Duodenal mucosa (tissue), 2 donors: ENCODE data around the gene RHOBTB3.
A peak's percentile ranks its signal among the peaks of the same experiment; 100 is the strongest.

Experiments
- H3K27ac ChIP-seq: one replicate; pipeline ENCODE4 v1.7.0; 2013; ENCODE audit warnings: low read depth, low read length
- H3K27me3 ChIP-seq, 2 donors: one replicate each; pipeline ENCODE4 v1.7.0; 2013; ENCODE audit warnings: low read length in 2 of 2, control low read depth in 1 of 2; ENCODE audit not compliant: insufficient read depth in 2 of 2, control insufficient read depth in 1 of 2
- H3K36me3 ChIP-seq, 2 donors: one replicate each; pipeline ENCODE4 v1.7.0; 2013; ENCODE audit warnings: low read length in 2 of 2, control low read depth in 1 of 2; ENCODE audit not compliant: insufficient read depth in 2 of 2, control insufficient read depth in 1 of 2
- H3K4me1 ChIP-seq, 2 donors: one replicate each; pipeline ENCODE4 v1.7.0; 2013; ENCODE audit warnings: low read length in 2 of 2, control low read depth in 1 of 2; ENCODE audit not compliant: insufficient read depth in 2 of 2, control insufficient read depth in 1 of 2
- H3K4me3 ChIP-seq, 2 donors: one replicate each; pipeline ENCODE4 v1.7.0; 2013; ENCODE audit warnings: low read length in 2 of 2, low read depth in 1 of 2
- H3K9ac ChIP-seq, 2 donors: one replicate each; pipeline ENCODE4 v1.7.0; 2013; ENCODE audit warnings: low read length in 2 of 2, low read depth in 1 of 2
- H3K9me3 ChIP-seq, 2 donors: one replicate each; pipeline ENCODE4 v1.7.0; 2013; ENCODE audit warnings: low read length in 2 of 2, control low read depth in 1 of 2; ENCODE audit not compliant: control insufficient read depth in 1 of 2

Gene RHOBTB3

GRCh38 chr5:95725937-95726810, 5.0 kb upstream of the RHOBTB3 start:
- H3K27ac ChIP-seq: no peak overlapping the region
- H3K9me3 ChIP-seq: no peaks in the 10 kb centered on the region
- H3K36me3 ChIP-seq: no peaks in the 10 kb centered on the region
- peaks cover 19 to 39% of the 10 kb centered on the region in 2 donors for H3K4me1 ChIP-seq
- H3K27me3 ChIP-seq: no peaks in the 10 kb centered on the region
- H3K4me3 ChIP-seq: no peak overlapping the region
- H3K9ac ChIP-seq: no peak overlapping the region

GRCh38 chr5:95726811-95727763, 4.0 kb upstream of the RHOBTB3 start:
- Histone ChIP-seq H3K9me3 (no peaks in the 10 kb centered on the region), H3K27me3 (no peaks in the 10 kb centered on the region), H3K27ac (no peak overlapping the region), H3K36me3 (no peaks in the 10 kb centered on the region), H3K4me3 (no peak overlapping the region), H3K9ac (no peak overlapping the region), H3K4me1 (peaks cover 19 to 39% of the 10 kb centered on the region in 2 donors)

- Histone ChIP-seq H3K4me3 (no peak overlapping the region), H3K27me3 (no peaks in the 10 kb centered on the region), H3K4me1 (peaks cover 19 to 39% of the 10 kb centered on the region in 2 donors), H3K36me3 (no peaks in the 10 kb centered on the region), H3K9me3 (no peaks in the 10 kb centered on the region), H3K9ac (no peak overlapping the region), H3K27ac (no peak overlapping the region)
Measured at GRCh38 chr5:95727764-95728191, 3.4 kb upstream of the RHOBTB3 start.

- Histone ChIP-seq H3K27ac (no peak overlapping the region), H3K27me3 (no peaks in the 10 kb centered on the region)
Measured at GRCh38 chr5:95728494-95729114, 2.5 kb upstream of the RHOBTB3 start.

GRCh38 chr5:95729115-95730010, 1.8 kb upstream of the RHOBTB3 start:
- H3K4me3 ChIP-seq: no peak overlapping the region
- peaks cover 34 to 46% of the 10 kb centered on the region in 2 donors for H3K4me1 ChIP-seq
- no peaks in the 10 kb centered on the region for H3K36me3 ChIP-seq
- H3K27me3 ChIP-seq: no peaks in the 10 kb centered on the region
- no peaks in the 10 kb centered on the region for H3K9me3 ChIP-seq
- H3K9ac ChIP-seq: no peak overlapping the region
- no peak overlapping the region for H3K27ac ChIP-seq

More at GRCh38 chr5:95728494-95729114, 2.5 kb upstream of the RHOBTB3 start:
- Histone ChIP-seq H3K36me3 (no peaks in the 10 kb centered on the region), H3K4me3 (no peak overlapping the region), H3K9me3 (no peaks in the 10 kb centered on the region), H3K4me1 (peaks cover 28 to 40% of the 10 kb centered on the region in 2 donors), H3K9ac (no peak overlapping the region)

GRCh38 chr5:95730011-95730700, 980 bp upstream of the RHOBTB3 start:
- Histone ChIP-seq H3K36me3 (no peaks in the 10 kb centered on the region), H3K27ac (peak overlapping the region; percentile 26), H3K9me3 (no peaks in the 10 kb centered on the region), H3K27me3 (no peaks in the 10 kb centered on the region), H3K4me3 (peak overlapping the region; percentile 79 to 95), H3K9ac (peak overlapping the region; percentile 67 to 88), H3K4me1 (peaks cover 42 to 54% of the 10 kb centered on the region in 2 donors)

- Histone ChIP-seq H3K4me1 (peaks cover 51 to 60% of the 10 kb centered on the region in 2 donors), H3K9ac (peak overlapping the region; percentile 67 to 88), H3K27me3 (no peaks in the 10 kb centered on the region), H3K9me3 (no peaks in the 10 kb centered on the region), H3K36me3 (no peaks in the 10 kb centered on the region), H3K4me3 (peak overlapping the region; percentile 79 to 95), H3K27ac (peak overlapping the region; percentile 82)
Measured at GRCh38 chr5:95731571-95732554, 727 bp downstream of the RHOBTB3 start.

- H3K4me3 ChIP-seq: peak overlapping the region; percentile 79 to 95
- H3K27me3 ChIP-seq: no peaks in the 10 kb centered on the region
- no peak overlapping the region for H3K27ac ChIP-seq
- H3K9me3 ChIP-seq: no peaks in the 10 kb centered on the region
- no peaks in the 10 kb centered on the region for H3K36me3 ChIP-seq
- peak overlapping the region; percentile 22 to 88 for H3K9ac ChIP-seq
- peaks cover 45 to 57% of the 10 kb centered on the region in 2 donors for H3K4me1 ChIP-seq
Measured at GRCh38 chr5:95733107-95733665, 2.0 kb downstream of the RHOBTB3 start.
